ENCODE measurements around the gene USF2. TPM values are rescaled to one million over a fixed set of nuclear protein-coding genes. Genes with fewer than 3 reads are reported as not detected.

USF2 gene
- total and polyA plus RNA-seq, 2 of the 8 experiments (the other 6 are each of a cell fraction or from before 2014, with no cell fraction given) = 74.1 to 109 TPM

DNA sequence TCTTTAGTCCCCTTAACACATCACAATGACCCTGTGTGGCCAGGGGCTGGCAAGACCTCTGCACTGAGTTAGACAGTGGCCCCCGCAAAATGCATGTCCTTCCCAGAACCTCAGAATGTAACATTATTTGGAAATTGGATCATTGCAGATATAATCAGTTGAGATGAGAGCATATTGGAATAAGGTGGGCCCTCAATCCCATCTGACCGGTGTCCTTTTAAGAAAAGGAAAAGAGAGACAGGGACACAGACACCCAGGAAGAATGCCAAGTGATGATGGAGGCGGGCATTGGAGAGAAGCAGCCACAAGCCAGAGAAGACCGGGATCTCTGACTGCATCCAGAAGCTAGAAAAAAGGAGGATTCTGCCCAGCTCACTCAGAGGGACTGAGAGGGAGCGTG is 42.0 kb upstream of the USF2 start:
- no peak overlapping the region for H3K9ac ChIP-seq (replicated peaks in 1 of 4; ENCODE audit: extremely low read depth in 1 of 4, low read depth in 3 of 4, low read length in 3 of 4)
- CTCF ChIA-PET (ENCODE audit: partially characterized antibody) = interaction anchor here (0.7 to 3.5 kb wide), 6 partner anchors 9 to 184 kb away, joined by 3 to 16 read pairs (median 3); no protein-coding TSS in a partner anchor

More for the DNA sequence above, 42.0 kb upstream of the USF2 start:
- Histone ChIP-seq H3K23me2 (ENCODE audit: low read depth, low read length) (no peaks in the 10 kb centered on the region), H2BK20ac (ENCODE audit: low read length) (no peak overlapping the region), H2AFZ (ENCODE audit: low read length) (no peak overlapping the region), H3K18ac (ENCODE audit: extremely low read depth, low read length) (no peak overlapping the region), H4K8ac (ENCODE audit: extremely low read depth, insufficient read depth, low read length) (no peak overlapping the region), H4K5ac (ENCODE audit: insufficient read length, low read depth, low read length) (no peak overlapping the region), H4K91ac (replicated peaks; ENCODE audit: insufficient read length, low read length) (no peak overlapping the region), H2BK15ac (ENCODE audit: low read length) (no peak overlapping the region), H3K79me1 (ENCODE audit: low read depth, low read length) (no peaks in the 10 kb centered on the region), H2BK120ac (replicated peaks; ENCODE audit: low read depth, low read length) (no peak overlapping the region), H3K4me3 (ENCODE audit: extremely low read depth in 1 of 4, insufficient read depth in 2 of 4, low read depth in 3 of 4, low read length in 4 of 4) (no peak overlapping the region), H3K4ac (replicated peaks; ENCODE audit: insufficient read length, low read depth, low read length) (no peak overlapping the region), H3K9me3 (ENCODE audit: insufficient read depth in 2 of 2, low read depth in 1 of 2, low read length in 1 of 2) (peaks cover 0 to 7% of the 10 kb centered on the region in 2 experiments; a peak in 1 of 4 replicates), H2AK5ac (ENCODE audit: low read depth, low read length) (no peak overlapping the region), H3K27ac (ENCODE audit: low read depth, low read length) (no peak overlapping the region), H4K20me1 (replicated peaks in 1 of 2; ENCODE audit: control insufficient read depth in 1 of 2, insufficient read depth in 2 of 2, low read length in 2 of 2) (no peaks in the 10 kb centered on the region), H2BK12ac (ENCODE audit: low read depth, low read length) (no peak overlapping the region), H3K23ac (ENCODE audit: insufficient read length) (no peak overlapping the region), H3K14ac (ENCODE audit: insufficient read length) (no peak overlapping the region), H3K27me3 (replicated peaks in 1 of 4; ENCODE audit: control insufficient read depth in 3 of 4, extremely low read depth in 1 of 4, insufficient read depth in 3 of 4, low read length in 3 of 4) (no peaks in the 10 kb centered on the region; a peak in 1 of 7 replicates), H2BK5ac (ENCODE audit: low read depth, low read length) (no peak overlapping the region), H3K79me2 (ENCODE audit: control insufficient read depth in 1 of 2, insufficient read depth in 2 of 2, low read length in 2 of 2) (no peaks in the 10 kb centered on the region), H3K4me2 (ENCODE audit: insufficient read depth in 1 of 2, low read depth in 2 of 2, low read length in 2 of 2) (no peak overlapping the region), H3K4me1 (replicated peaks in 1 of 4; ENCODE audit: control insufficient read depth in 3 of 4, insufficient read depth in 4 of 4, low read length in 3 of 4) (peaks cover 0 to 12% (median 3%) of the 10 kb centered on the region in 4 experiments; a peak in 4 of 7 replicates), H3K36me3 (ENCODE audit: control insufficient read depth in 2 of 4, insufficient read depth in 4 of 4, low read length in 3 of 4) (no peaks in the 10 kb centered on the region), H3K56ac (replicated peaks; ENCODE audit: insufficient read length, low read depth, low read length) (no peak overlapping the region)
- no peak for DNase-seq (ENCODE audit: low read depth in 1 of 2, low spot score in 2 of 2)
- TF ChIP-seq, protein P1, sequence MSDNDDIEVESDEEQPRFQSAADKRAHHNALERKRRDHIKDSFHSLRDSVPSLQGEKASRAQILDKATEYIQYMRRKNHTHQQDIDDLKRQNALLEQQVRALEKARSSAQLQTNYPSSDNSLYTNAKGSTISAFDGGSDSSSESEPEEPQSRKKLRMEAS (IDR thresholded peaks at IDR 0.05) = no peak
- no peak for TF ChIP-seq BCL11A (IDR thresholded peaks at IDR 0.05; ENCODE audit: low read depth in 2 of 2, low read length in 2 of 2)
- POLR2A ChIA-PET (ENCODE audit: partially characterized antibody) = interaction anchor here (2.0 kb wide), 1 partner anchor 160 kb away, joined by 4 read pairs; no protein-coding TSS in a partner anchor
- no peak for FAIRE-seq
- 96% methylated on average over 5 of the region's 5 CpGs; no CpG with 5 or more reads in 1 of the 2 experiments for WGBS, 2 experiments (ENCODE audit: extremely low coverage in 1 of 2, insufficient coverage in 1 of 2, insufficient read length in 1 of 2, insufficient replicate concordance in 2 of 2, low coverage in 1 of 2, low lambda C conversion rate in 2 of 2, missing lambda C conversion rate in 1 of 2)

Measured in H1 (cell line).